IMR-90 (cell line): ENCODE results near the gene SLC22A31. TPM values are rescaled to one million over a fixed set of nuclear protein-coding genes. Genes with fewer than 3 reads are reported as not detected.

Source experiments
- ATAC-seq: fragments of 200-7000 bp; cut with Tn5 transposase; 2 replicates; pipeline ENCODE4 v1.9.1; 2020; ENCODE audit warnings: low read depth, mild to moderate bottlenecking, moderate library complexity
- BruUV-seq: library from RNA; stranded (reverse); fragments of 400-500 nt; replicated peaks from 2 replicates; lab custom pipeline; 2021; lab: Mats Ljungman, UMichigan
- CTCF ChIA-PET: fragments of 300-600 bp; formaldehyde crosslinking; extraction: SDS; loops from one replicate; lab custom pipeline; 2021; ENCODE audit warnings: antibody characterized with exemption; lab: Yijun Ruan, JAX
- POLR2A ChIA-PET: fragments of 300-600 bp; sonication (Branson Sonifier 250); formaldehyde crosslinking; loops from one replicate; lab custom pipeline; 2022; ENCODE audit warnings: antibody characterized with exemption; ENCODE audit not compliant: unreplicated experiment; lab: Charles Lee
- DNase-seq: peaks from one replicate; pipeline ENCODE4 v3.0.0; 2013
- H2AFZ ChIP-seq: replicated peaks from 2 replicates; pipeline ENCODE3; 2013; ENCODE audit warnings: low read length, mild to moderate bottlenecking; ENCODE audit not compliant: poor library complexity
- H2AK5ac ChIP-seq: 2 replicates; pipeline ENCODE4 v1.6.1; 2013; ENCODE audit warnings: low read depth, low read length, inconsistent platforms
- H2AK9ac ChIP-seq: replicated peaks from 2 replicates; pipeline ENCODE3; 2013; ENCODE audit warnings: mild to moderate bottlenecking, low read depth, low read length, moderate library complexity; ENCODE audit not compliant: poor library complexity
- H2BK120ac ChIP-seq: 2 replicates; pipeline ENCODE4 v1.6.1; 2013; ENCODE audit warnings: low read depth, low read length, inconsistent platforms
- H2BK15ac ChIP-seq: 3 replicates; pipeline ENCODE4 v1.6.1; 2013; ENCODE audit warnings: low read depth, low read length, inconsistent platforms
- H2BK20ac ChIP-seq: 2 replicates; pipeline ENCODE4 v1.6.1; 2013; ENCODE audit warnings: low read depth, mild to moderate bottlenecking, inconsistent platforms, low read length, moderate library complexity
- H2BK5ac ChIP-seq: 2 replicates; pipeline ENCODE4 v1.6.1; 2013; ENCODE audit warnings: mild to moderate bottlenecking, low read depth, low read length, inconsistent platforms; ENCODE audit not compliant: poor library complexity, severe bottlenecking
- H3K14ac ChIP-seq: replicated peaks from 2 replicates; pipeline ENCODE4 v1.6.1; 2013; ENCODE audit warnings: low read depth, low read length, inconsistent platforms
- H3K18ac ChIP-seq: 2 replicates; pipeline ENCODE4 v1.6.1; 2013; ENCODE audit warnings: low read depth, low read length, control low read depth
- H3K23ac ChIP-seq: 2 replicates; pipeline ENCODE4 v1.6.1; 2013; ENCODE audit warnings: low read depth, low read length, inconsistent platforms
- H3K27ac ChIP-seq: 2 replicates; pipeline ENCODE4 v1.5.1; 2013; ENCODE audit warnings: mild to moderate bottlenecking, control low read depth, low read length; ENCODE audit not compliant: insufficient read depth
- H3K27me3 ChIP-seq: 2 replicates; pipeline ENCODE4 v1.6.1; 2013; ENCODE audit warnings: low read length; ENCODE audit not compliant: control insufficient read depth, insufficient read depth
- H3K36me3 ChIP-seq: 2 replicates; pipeline ENCODE4 v1.6.1; 2013; ENCODE audit warnings: low read length, mixed read lengths; ENCODE audit not compliant: control insufficient read depth, insufficient read depth
- H3K4ac ChIP-seq: 2 replicates; pipeline ENCODE4 v1.6.1; 2013; ENCODE audit warnings: low read depth, low read length, inconsistent platforms
- H3K4me1 ChIP-seq: 2 replicates; pipeline ENCODE4 v1.6.1; 2013; ENCODE audit warnings: low read length, mixed read lengths; ENCODE audit not compliant: control insufficient read depth, insufficient read depth
- H3K4me2 ChIP-seq: 2 replicates; pipeline ENCODE4 v1.6.1; 2013; ENCODE audit warnings: low read depth, mild to moderate bottlenecking, control low read depth, low read length, moderate library complexity
- H3K4me3 ChIP-seq: 2 replicates; pipeline ENCODE4 v1.5.1; 2013; ENCODE audit warnings: low read depth, mild to moderate bottlenecking, control low read depth, low read length, moderate library complexity; ENCODE audit not compliant: insufficient read depth
- H3K56ac ChIP-seq: 2 replicates; pipeline ENCODE4 v1.6.1; 2013; ENCODE audit warnings: low read length, inconsistent platforms; ENCODE audit not compliant: insufficient read depth; ENCODE audit errors: extremely low read depth
- H3K79me1 ChIP-seq, 2 experiments: 2 replicates each; pipeline ENCODE4 v1.6.1; 2013; ENCODE audit warnings: low read length in 2 of 2, inconsistent platforms in 1 of 2, low read depth in 1 of 2
- H3K9ac ChIP-seq: 2 replicates; pipeline ENCODE4 v1.6.1; 2013; ENCODE audit warnings: low read depth, low read length, control low read depth
- H3K9me1 ChIP-seq: 2 replicates; pipeline ENCODE4 v1.6.1; 2013; ENCODE audit warnings: low read length, inconsistent platforms; ENCODE audit not compliant: insufficient read depth
- H3K9me3 ChIP-seq: 2 replicates; pipeline ENCODE4 v1.6.1; 2013; ENCODE audit warnings: low read length; ENCODE audit not compliant: control insufficient read depth, insufficient read depth
- H4K20me1 ChIP-seq: 2 replicates; pipeline ENCODE4 v1.6.1; 2013; ENCODE audit warnings: low read length, inconsistent platforms; ENCODE audit not compliant: insufficient read depth
- H4K5ac ChIP-seq: 2 replicates; pipeline ENCODE4 v1.6.1; 2013; ENCODE audit warnings: mild to moderate bottlenecking, low read depth, low read length, control low read depth
- H4K8ac ChIP-seq, 2 experiments: 2 replicates each; pipeline ENCODE4 v1.6.1; 2013; ENCODE audit warnings: low read depth in 2 of 2, low read length in 2 of 2, control low read depth in 1 of 2, inconsistent platforms in 1 of 2
- H4K91ac ChIP-seq: 2 replicates; pipeline ENCODE4 v1.6.1; 2013; ENCODE audit warnings: low read depth, low read length, inconsistent platforms; ENCODE audit not compliant: insufficient read depth
- BHLHE40 ChIP-seq: fragments of 150-350 bp; IDR thresholded peaks from 2 replicates; pipeline ENCODE4 v1.6.1; 2016; ENCODE audit warnings: mild to moderate bottlenecking, low read depth, low read length
- CHD1 ChIP-seq: IDR thresholded peaks from 2 replicates; pipeline ENCODE4 v1.6.1; 2012; ENCODE audit warnings: low read depth, low read length, improper control_type of control experiment
- FOS ChIP-seq: fragments of 150-350 bp; IDR thresholded peaks from 2 replicates; pipeline ENCODE4 v1.6.1; 2016; ENCODE audit warnings: low read depth, low read length
- MAZ ChIP-seq: IDR thresholded peaks from 2 replicates; pipeline ENCODE4 v1.6.1; 2012; ENCODE audit warnings: low read depth, mild to moderate bottlenecking, low read length, improper control_type of control experiment, moderate library complexity, borderline replicate concordance
- MXI1 ChIP-seq: IDR thresholded peaks from 2 replicates; pipeline ENCODE4 v1.6.1; 2012; ENCODE audit warnings: low read depth, mild to moderate bottlenecking, low read length, moderate library complexity, borderline replicate concordance
- NFE2L2 ChIP-seq: fragments of 150-350 bp; IDR thresholded peaks from 2 replicates; pipeline ENCODE4 v1.6.1; 2016; ENCODE audit warnings: low read depth, mild to moderate bottlenecking, low read length
- POLR2A ChIP-seq: IDR thresholded peaks from 2 replicates; pipeline ENCODE4 v1.6.1; 2012; ENCODE audit warnings: mild to moderate bottlenecking, low read depth, low read length
- RAD21 ChIP-seq: IDR thresholded peaks from 2 replicates; pipeline ENCODE4 v1.6.1; 2012; ENCODE audit warnings: low read length, improper control_type of control experiment
- RCOR1 ChIP-seq: IDR thresholded peaks from 2 replicates; pipeline ENCODE4 v1.6.1; 2012; ENCODE audit warnings: mild to moderate bottlenecking, low read length, improper control_type of control experiment; ENCODE audit not compliant: insufficient replicate concordance
- RFX5 ChIP-seq: IDR thresholded peaks from 2 replicates; pipeline ENCODE4 v1.8.0; 2012; ENCODE audit warnings: low read depth, mild to moderate bottlenecking, low read length, moderate library complexity
- SMC3 ChIP-seq: fragments of 150-350 bp; IDR thresholded peaks from 2 replicates; pipeline ENCODE4 v1.6.1; 2016; ENCODE audit warnings: low read depth, mild to moderate bottlenecking, antibody characterized with exemption, low read length, moderate library complexity
- WGBS, 2 experiments: methylation state at CpG; one replicate each; pipeline versions ENCODE4 v1.1.5 to v1.1.7; 2013; ENCODE audit warnings: missing lambda C conversion rate in 2 of 2; ENCODE audit not compliant: insufficient read length in 1 of 2; ENCODE audit errors: extremely low coverage in 2 of 2; 5-methylcytosine and 5-hydroxymethylcytosine counted together
- dilution Hi-C: fragments of 300-500 bp; cut with HindIII; formaldehyde crosslinking; loops from one replicate; pipeline ENCODE4 v1.14.3; 2018; ENCODE audit warnings: low sequenced_read_pairs; ENCODE audit not compliant: unreplicated experiment
- in situ Hi-C: fragments of 300-500 bp; cut with MboI; formaldehyde crosslinking; loops from 3 replicates; pipeline ENCODE4 v1.14.3; 2019; ENCODE audit warnings: low sequenced_read_pairs, inconsistent platforms, mixed read lengths
- intact Hi-C: fragments of 100-400 bp; cut with micrococcal nuclease; formaldehyde crosslinking; loops from 2 replicates; pipeline ENCODE4 v1.10.0; 2022
- polyA plus RNA-seq, 3 experiments: library from polyadenylated mRNA; depleted of rRNA; stranded (reverse); fragments of >200 nt; gene quantifications; 2 replicates each; pipeline ENCODE4 v1.2.3, GENCODE V29; 2012; ENCODE audit warnings: low replicate concordance in 1 of 3
- total RNA-seq: library from RNA; depleted of rRNA; stranded (reverse); fragments of >200 nt; gene quantifications from 2 replicates; pipeline ENCODE4 v1.2.3, GENCODE V29; 2012
- TF ChIP-seq, protein P1 (sequence below): fragments of 150-350 bp; IDR thresholded peaks from 2 replicates; pipeline ENCODE4 v1.6.1; 2016; ENCODE audit warnings: low read depth, mild to moderate bottlenecking, low read length, moderate library complexity, borderline replicate concordance
- TF ChIP-seq, protein P2 (sequence below): fragments of 150-350 bp; IDR thresholded peaks from 2 replicates; pipeline ENCODE4 v1.6.1; 2017; ENCODE audit warnings: mild to moderate bottlenecking, antibody characterized with exemption, low read length, low read depth

The SLC22A31 gene
- total and polyA plus RNA-seq, 2 of the 4 experiments (the other 2 are of a cell fraction) = 0.18 to 5.5 TPM

DNA sequence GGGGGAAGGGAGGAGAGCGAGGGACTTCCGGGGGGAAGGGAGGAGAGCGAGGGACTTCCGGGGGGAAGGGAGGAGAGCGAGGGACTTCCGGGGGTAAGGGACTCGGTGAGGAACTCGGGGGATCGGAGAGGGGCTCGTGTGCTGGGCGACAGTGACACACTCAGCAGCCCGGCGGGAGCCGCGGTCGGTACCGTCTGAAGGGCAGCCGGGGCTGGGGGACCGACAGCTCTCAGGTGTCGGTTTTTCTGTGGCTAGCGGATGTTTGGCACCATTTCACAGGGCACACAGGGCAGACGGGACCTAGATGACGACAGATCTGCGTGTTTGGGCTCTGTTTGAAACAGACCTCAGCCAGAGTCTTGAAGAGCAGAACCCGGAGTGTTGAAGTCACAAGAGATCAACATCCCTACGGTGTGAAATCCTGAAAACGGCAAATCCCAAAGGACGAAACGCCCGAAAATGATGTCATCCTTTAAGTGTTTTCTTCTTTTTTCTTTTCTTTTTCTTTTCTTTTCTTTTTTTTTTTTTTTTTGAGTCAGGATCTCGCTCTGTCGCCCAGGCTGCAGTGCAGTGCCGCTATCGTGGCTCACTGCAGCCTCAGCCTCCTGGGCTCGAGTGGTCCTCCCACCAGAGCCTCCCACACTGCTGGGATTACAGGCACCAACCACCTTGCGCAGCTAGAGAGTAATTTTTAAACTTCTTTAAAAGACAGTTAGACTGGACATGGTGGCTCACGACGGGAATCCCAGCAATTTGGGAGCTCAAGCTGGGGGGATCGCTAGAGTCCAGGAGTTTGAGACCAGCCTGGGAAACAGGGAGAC lies 41.1 kb upstream of the SLC22A31 start:
- dilution Hi-C loops = no loop called here
- Histone ChIP-seq H2AFZ (peak overlapping the region; percentile 94), H2BK120ac (peak overlapping the region; percentile 73), H2BK15ac (no peak overlapping the region), H2BK5ac (peak overlapping the region; percentile 97), H2BK20ac (no peak overlapping the region), H4K20me1 (no peaks in the 10 kb centered on the region), H3K27ac (peak overlapping the region; percentile 96), H3K79me1 (peaks cover 5 to 14% of the 10 kb centered on the region in 2 experiments; a peak in 3 of 4 replicates), H3K14ac (peak overlapping the region; percentile 94), H2AK9ac (peak overlapping the region; percentile 86), H2AK5ac (peak overlapping the region; percentile 73), H3K9ac (peak overlapping the region; percentile 97), H3K18ac (peak overlapping the region; percentile 56), H4K5ac (peak overlapping the region; percentile 89), H4K91ac (peak overlapping the region; percentile 84), H3K23ac (peak overlapping the region; percentile 93; the same call in 1 of the 2 replicates), H3K27me3 (no peaks in the 10 kb centered on the region), H3K4ac (peak overlapping the region; percentile 97), H3K4me2 (peak overlapping the region; percentile 81), H3K36me3 (no peaks in the 10 kb centered on the region), H3K4me1 (0 out of 2 replicates have a peak, but pooled peaks cover 2% of the 10 kb centered on the region), H4K8ac (peak overlapping the region; percentile 48 to 97), H3K9me1 (no peaks in the 10 kb centered on the region; the same call in 1 of the 2 replicates), H3K9me3 (no peaks in the 10 kb centered on the region), H3K56ac (peak overlapping the region; percentile 76), H3K4me3 (peak overlapping the region; percentile 73)
- ATAC-seq (peak; percentile 67), DNase-seq (peak; percentile 82)
- BruUV-seq = TSS peak; percentile 92
- ChIA-PET CTCF (interaction anchor here (1.2 kb wide), 1 partner anchor 184 kb away, joined by 3 read pairs; no protein-coding TSS in a partner anchor), POLR2A (interaction anchor here (0.6 kb wide), 1 partner anchor 35 kb away, joined by 4 read pairs; no protein-coding TSS in a partner anchor)
- in situ Hi-C loops = no loop called here
- 1% methylated on average over 25 of the region's 39 CpGs; no CpG with 5 or more reads in 1 of the 2 experiments for WGBS, 2 experiments
- intact Hi-C loops = loop anchor here (2.0 kb wide), 1 partner anchor 267 kb away; the partner anchor contains the start of gene SPG7
- TF ChIP-seq NFE2L2 (no peak), SMC3 (no peak), BHLHE40 (0 out of 2 replicates have a peak, but pooled peaks have one; percentile 4), RAD21 (no peak), FOS (no peak), POLR2A (peak; percentile 91), RCOR1 (no peak), MAZ (no peak), RFX5 (no peak), MXI1 (no peak), CHD1 (peak; percentile 86; the same call in 1 of the 2 replicates)
- TF ChIP-seq, protein P1, sequence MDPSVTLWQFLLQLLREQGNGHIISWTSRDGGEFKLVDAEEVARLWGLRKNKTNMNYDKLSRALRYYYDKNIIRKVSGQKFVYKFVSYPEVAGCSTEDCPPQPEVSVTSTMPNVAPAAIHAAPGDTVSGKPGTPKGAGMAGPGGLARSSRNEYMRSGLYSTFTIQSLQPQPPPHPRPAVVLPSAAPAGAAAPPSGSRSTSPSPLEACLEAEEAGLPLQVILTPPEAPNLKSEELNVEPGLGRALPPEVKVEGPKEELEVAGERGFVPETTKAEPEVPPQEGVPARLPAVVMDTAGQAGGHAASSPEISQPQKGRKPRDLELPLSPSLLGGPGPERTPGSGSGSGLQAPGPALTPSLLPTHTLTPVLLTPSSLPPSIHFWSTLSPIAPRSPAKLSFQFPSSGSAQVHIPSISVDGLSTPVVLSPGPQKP = no peak
- TF ChIP-seq, protein P2, sequence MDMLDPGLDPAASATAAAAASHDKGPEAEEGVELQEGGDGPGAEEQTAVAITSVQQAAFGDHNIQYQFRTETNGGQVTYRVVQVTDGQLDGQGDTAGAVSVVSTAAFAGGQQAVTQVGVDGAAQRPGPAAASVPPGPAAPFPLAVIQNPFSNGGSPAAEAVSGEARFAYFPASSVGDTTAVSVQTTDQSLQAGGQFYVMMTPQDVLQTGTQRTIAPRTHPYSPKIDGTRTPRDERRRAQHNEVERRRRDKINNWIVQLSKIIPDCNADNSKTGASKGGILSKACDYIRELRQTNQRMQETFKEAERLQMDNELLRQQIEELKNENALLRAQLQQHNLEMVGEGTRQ = no peak
